ENCODE results near the gene AXIN2. TPM values are rescaled to one million over a fixed set of nuclear protein-coding genes. Genes with fewer than 3 reads are reported as not detected.

The AXIN2 gene
- total RNA-seq, 1 donor from 2014 or later: 0.27 TPM

- intact Hi-C loops (cut with micrococcal nuclease): no loop called here
- DNase-seq: no peak
- no peaks in the 10 kb centered on the region for H3K9me3 Mint-ChIP-seq
- H3K27me3 Mint-ChIP-seq: peaks cover 3% of the 10 kb centered on the region
- H3K4me3 Mint-ChIP-seq: no peak overlapping the region
- no peak for ATAC-seq (ENCODE audit: low read depth)
- H3K27ac Mint-ChIP-seq: no peak overlapping the region
- CTCF ChIA-PET: no interaction called here
- no peaks in the 10 kb centered on the region for H3K36me3 Mint-ChIP-seq (ENCODE audit: low read depth)
- TF ChIP-seq CTCF (IDR thresholded peaks at IDR 0.05): no peak
- POLR2A ChIA-PET: no interaction called here
- no peaks in the 10 kb centered on the region for H3K4me1 Mint-ChIP-seq
Observed at GRCh38 chr17:65583921-65584603, 22.6 kb upstream of the AXIN2 start.

- no peaks in the 10 kb centered on the region for H3K4me1 Mint-ChIP-seq
- H3K27ac Mint-ChIP-seq: no peak overlapping the region
Observed at GRCh38 chr17:65576939-65577338, 15.5 kb upstream of the AXIN2 start.

GRCh38 chr17:65573282-65573602, 11.8 kb upstream of the AXIN2 start:
- TF ChIP-seq CTCF (IDR thresholded peaks at IDR 0.05): no peak
- POLR2A ChIA-PET: no interaction called here
- peaks cover 5% of the 10 kb centered on the region for H3K4me1 Mint-ChIP-seq
- CTCF ChIA-PET: no interaction called here
- H3K27ac Mint-ChIP-seq: no peak overlapping the region
- no peak overlapping the region for H3K4me3 Mint-ChIP-seq
- intact Hi-C loops (cut with micrococcal nuclease): no loop called here
- peaks cover 18% of the 10 kb centered on the region for H3K27me3 Mint-ChIP-seq
- H3K36me3 Mint-ChIP-seq (ENCODE audit: low read depth): no peaks in the 10 kb centered on the region
- no peaks in the 10 kb centered on the region for H3K9me3 Mint-ChIP-seq
- ATAC-seq (ENCODE audit: low read depth) (no peak), DNase-seq (no peak)

More at GRCh38 chr17:65576939-65577338, 15.5 kb upstream of the AXIN2 start:
- DNase-seq (no peak), ATAC-seq (ENCODE audit: low read depth) (no peak)
- Mint-ChIP-seq H3K4me3 (no peak overlapping the region), H3K27me3 (no peaks in the 10 kb centered on the region), H3K9me3 (no peaks in the 10 kb centered on the region), H3K36me3 (ENCODE audit: low read depth) (no peaks in the 10 kb centered on the region)
- intact Hi-C loops (cut with micrococcal nuclease): no loop called here
- no peak for TF ChIP-seq CTCF (IDR thresholded peaks at IDR 0.05)
- ChIA-PET POLR2A (no interaction called here), CTCF (no interaction called here)

- Mint-ChIP-seq H3K4me3 (no peak overlapping the region), H3K27me3 (peaks cover 20% of the 10 kb centered on the region), H3K4me1 (peaks cover 7% of the 10 kb centered on the region), H3K27ac (no peak overlapping the region), H3K36me3 (ENCODE audit: low read depth) (no peaks in the 10 kb centered on the region), H3K9me3 (no peaks in the 10 kb centered on the region)
- POLR2A ChIA-PET: no interaction called here
- no peak for ATAC-seq (ENCODE audit: low read depth)
- DNase-seq: no peak
- CTCF ChIA-PET: no interaction called here
- intact Hi-C loops (cut with micrococcal nuclease): no loop called here
- no peak for TF ChIP-seq CTCF (IDR thresholded peaks at IDR 0.05)
Observed at GRCh38 chr17:65572581-65573281, 11.3 kb upstream of the AXIN2 start.

- CTCF ChIA-PET: no interaction called here
- Mint-ChIP-seq H3K4me3 (no peak overlapping the region), H3K27ac (no peak overlapping the region)
Observed at GRCh38 chr17:65572186-65572580, 10.7 kb upstream of the AXIN2 start.

More at GRCh38 chr17:65572186-65572580, 10.7 kb upstream of the AXIN2 start:
- intact Hi-C loops (cut with micrococcal nuclease): no loop called here
- ATAC-seq (ENCODE audit: low read depth): no peak
- no peak for TF ChIP-seq CTCF (IDR thresholded peaks at IDR 0.05)
- H3K36me3 Mint-ChIP-seq (ENCODE audit: low read depth): no peaks in the 10 kb centered on the region
- peaks cover 20% of the 10 kb centered on the region for H3K27me3 Mint-ChIP-seq
- POLR2A ChIA-PET: no interaction called here
- H3K9me3 Mint-ChIP-seq: no peaks in the 10 kb centered on the region
- DNase-seq: no peak
- peaks cover 7% of the 10 kb centered on the region for H3K4me1 Mint-ChIP-seq
